Stimulated activated naive CD8-positive, alpha-beta T cell treated with anti-CD3 and anti-CD28 coated beads, Interleukin-15, Interleukin-2, amounts not matched to agents 100 ng/mL and 50 ng/mL, for 24 hours (primary cell): Measurements from ENCODE around the gene ERFE.
"Not testable (repeated sequence)": the region's sequence is repeated elsewhere in the genome, so short reads cannot be mapped to it uniquely, and the experiment has no call there.

Experiments
- H3K27ac Mint-ChIP-seq: one replicate; pipeline ENCODE4 v1.8.0; 2021; ENCODE audit warnings: mild to moderate bottlenecking, mixed read lengths
- H3K27me3 Mint-ChIP-seq: one replicate; pipeline ENCODE4 v1.8.0; 2021; ENCODE audit warnings: mixed read lengths
- H3K36me3 Mint-ChIP-seq: one replicate; pipeline ENCODE4 v1.8.0; 2021; ENCODE audit warnings: low read depth, mixed read lengths
- H3K4me1 Mint-ChIP-seq: one replicate; pipeline ENCODE4 v1.8.0; 2021; ENCODE audit warnings: low read depth, mixed read lengths
- H3K4me3 Mint-ChIP-seq: one replicate; pipeline ENCODE4 v1.8.0; 2021; ENCODE audit warnings: mild to moderate bottlenecking, mixed read lengths
- H3K9me3 Mint-ChIP-seq: one replicate; pipeline ENCODE4 v1.8.0; 2021; ENCODE audit warnings: mixed read lengths

Gene ERFE, protein sequence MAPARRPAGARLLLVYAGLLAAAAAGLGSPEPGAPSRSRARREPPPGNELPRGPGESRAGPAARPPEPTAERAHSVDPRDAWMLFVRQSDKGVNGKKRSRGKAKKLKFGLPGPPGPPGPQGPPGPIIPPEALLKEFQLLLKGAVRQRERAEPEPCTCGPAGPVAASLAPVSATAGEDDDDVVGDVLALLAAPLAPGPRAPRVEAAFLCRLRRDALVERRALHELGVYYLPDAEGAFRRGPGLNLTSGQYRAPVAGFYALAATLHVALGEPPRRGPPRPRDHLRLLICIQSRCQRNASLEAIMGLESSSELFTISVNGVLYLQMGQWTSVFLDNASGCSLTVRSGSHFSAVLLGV

DNA sequence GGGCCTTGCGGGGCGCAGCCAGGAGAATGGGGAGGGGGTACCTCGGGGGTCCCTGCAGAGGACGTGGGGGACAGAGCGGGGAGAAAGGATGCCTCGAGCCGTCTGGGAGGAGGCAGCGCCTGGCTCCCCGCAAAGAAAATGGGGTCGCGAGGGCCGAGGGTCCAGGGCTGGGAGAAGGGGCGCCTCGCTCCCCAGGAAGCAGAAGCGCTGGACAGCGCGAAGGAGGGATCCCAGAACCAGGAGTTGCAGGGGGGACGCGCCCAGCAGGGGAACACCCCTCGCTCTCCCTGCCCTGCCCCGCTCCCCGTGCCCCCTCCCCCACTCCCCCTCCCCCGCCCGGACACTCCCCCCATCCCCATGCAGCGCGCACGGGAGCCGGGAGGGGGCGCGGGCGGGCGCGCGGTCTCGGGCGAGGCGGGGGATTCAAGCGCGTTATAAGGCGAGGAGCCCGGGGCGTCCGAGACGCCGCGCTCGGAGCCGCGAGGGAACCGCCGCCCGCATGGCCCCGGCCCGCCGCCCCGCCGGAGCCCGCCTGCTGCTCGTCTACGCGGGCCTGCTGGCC lies at the start of gene ERFE:
TSS of gene ERFE (plus strand) at position 462 of the 562 bp plus-strand sequence. CDS start at position 500, 38 bp downstream.
- no peak within 1 kb of the TSS for H3K27ac Mint-ChIP-seq
- H3K4me1 Mint-ChIP-seq: peaks cover 8% of the 10 kb centered on the region
- H3K4me3 Mint-ChIP-seq: peak within 1 kb of the TSS; percentile 60
- H3K9me3 Mint-ChIP-seq: no peaks in the 10 kb centered on the region
- no peaks in the 10 kb centered on the region for H3K36me3 Mint-ChIP-seq
- peaks cover 15% of the 10 kb centered on the region for H3K27me3 Mint-ChIP-seq

DNA sequence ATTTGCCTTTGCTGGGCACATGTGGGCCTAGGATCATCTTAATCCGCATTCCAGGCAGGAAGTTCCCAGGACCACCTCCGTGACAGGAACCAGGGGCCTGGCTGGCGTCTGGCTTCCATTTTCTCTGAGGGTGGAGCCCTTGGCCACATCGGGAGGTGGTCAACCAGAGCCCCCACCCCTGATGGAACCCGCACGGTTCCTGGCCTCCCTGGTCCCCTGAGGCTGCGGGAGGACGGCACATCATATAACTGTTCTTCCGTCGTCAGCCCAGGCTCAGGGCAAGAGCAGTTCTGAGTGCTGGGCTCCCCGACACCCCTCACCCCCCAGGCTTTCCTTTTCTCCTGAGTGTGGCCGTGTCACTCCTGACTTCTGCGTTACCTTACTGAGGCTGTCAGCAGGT lies 45.2 kb upstream of the ERFE start:
- Mint-ChIP-seq H3K27ac (no peak overlapping the region), H3K4me1 (peaks cover 7% of the 10 kb centered on the region), H3K27me3 (no peaks in the 10 kb centered on the region), H3K4me3 (no peak overlapping the region), H3K36me3 (peaks cover 7% of the 10 kb centered on the region), H3K9me3 (peaks cover 9% of the 10 kb centered on the region)

DNA sequence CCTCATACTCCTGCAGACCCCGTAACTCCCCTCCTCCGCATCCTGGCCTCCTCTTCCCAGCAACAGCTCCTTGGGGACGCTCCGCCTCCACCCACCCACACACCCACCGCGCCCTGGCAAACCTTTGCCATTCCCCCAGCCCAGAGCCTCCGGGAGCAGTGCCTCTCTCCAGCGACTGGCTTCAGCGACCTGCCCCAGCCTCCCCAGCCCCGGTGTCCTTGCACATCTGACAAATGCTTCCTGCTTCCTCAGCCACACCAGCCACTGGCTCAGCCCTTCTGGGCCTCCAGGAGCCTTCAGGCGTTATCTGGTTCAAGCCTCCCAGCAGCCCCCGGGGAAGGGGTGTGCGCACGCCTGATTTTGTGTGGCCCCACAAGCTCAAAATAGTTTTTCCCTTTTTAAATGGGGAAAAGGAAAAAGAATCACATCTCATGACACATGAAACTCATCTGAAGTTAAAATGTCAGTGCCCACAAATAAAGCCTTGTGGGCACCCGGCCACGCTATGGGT lies 44.4 kb upstream of the ERFE start:
- H3K27me3 Mint-ChIP-seq: no peaks in the 10 kb centered on the region
- no peak overlapping the region for H3K4me3 Mint-ChIP-seq
- H3K9me3 Mint-ChIP-seq: peaks cover 9% of the 10 kb centered on the region
- peaks cover 3% of the 10 kb centered on the region for H3K4me1 Mint-ChIP-seq
- H3K27ac Mint-ChIP-seq: no peak overlapping the region
- H3K36me3 Mint-ChIP-seq: peaks cover 7% of the 10 kb centered on the region

DNA sequence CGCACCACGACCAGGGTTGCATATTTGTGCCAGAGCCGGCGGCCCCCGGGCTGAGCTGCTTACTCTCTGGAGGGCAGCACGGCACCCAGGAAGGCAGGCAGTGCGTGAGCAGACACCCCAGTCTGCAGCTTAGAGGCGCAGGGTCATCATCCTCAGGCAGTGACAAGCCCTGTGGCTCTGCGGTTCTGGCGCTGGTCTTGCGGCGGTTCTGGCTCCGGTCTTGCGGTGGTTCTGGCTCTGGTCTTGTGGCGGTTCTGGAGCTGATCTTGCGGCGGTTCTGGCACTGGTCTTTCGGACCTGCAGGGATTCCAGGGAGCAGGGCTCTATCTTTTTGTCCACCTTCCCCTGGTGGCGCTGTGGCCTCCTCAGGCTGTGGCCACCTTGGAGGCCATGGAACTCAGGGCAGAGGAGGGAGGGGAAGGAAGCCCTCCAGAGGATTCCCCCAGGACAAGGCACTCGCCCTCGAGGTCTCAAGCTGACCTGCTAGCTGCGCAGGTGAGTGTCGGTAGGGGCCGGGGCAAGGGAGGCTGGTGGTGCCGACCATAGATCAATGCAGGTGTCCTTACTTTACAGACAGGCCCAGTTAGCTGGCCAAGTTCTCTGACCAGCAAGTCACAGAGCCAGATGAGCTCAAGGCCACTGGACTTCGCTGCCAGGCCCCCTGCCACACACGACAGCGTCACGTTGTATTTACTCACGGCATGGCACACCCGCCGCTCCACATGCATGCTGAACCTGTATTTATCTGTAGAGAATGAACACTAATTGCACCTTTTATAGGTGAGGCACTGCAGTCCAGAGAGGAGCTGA lies 43.7 kb upstream of the ERFE start:
- Mint-ChIP-seq H3K27ac (no peak overlapping the region), H3K9me3 (peaks cover 9% of the 10 kb centered on the region), H3K4me1 (no peaks in the 10 kb centered on the region), H3K4me3 (no peak overlapping the region), H3K36me3 (peaks cover 7% of the 10 kb centered on the region), H3K27me3 (no peaks in the 10 kb centered on the region)

DNA sequence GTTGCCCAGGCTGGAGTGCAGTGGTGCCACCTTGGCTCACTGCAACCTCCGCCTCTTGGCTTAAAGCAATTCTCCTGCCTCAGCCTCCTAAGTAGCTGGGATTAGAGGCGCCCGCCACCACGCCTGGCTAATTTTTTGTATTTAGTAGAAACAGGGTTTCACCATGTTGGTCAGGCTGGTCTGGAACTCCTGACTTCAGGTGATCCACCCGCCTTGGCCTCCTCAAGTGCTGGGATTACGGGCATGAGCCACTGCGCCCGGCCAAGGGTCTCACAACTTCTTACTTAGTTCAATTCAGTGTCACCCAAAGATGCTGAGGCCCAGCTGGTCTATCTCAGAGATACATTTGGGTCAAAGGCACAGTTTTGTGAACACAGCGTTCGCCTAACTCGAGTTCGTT lies 43.1 kb upstream of the ERFE start:
- not testable (repeated sequence) for H3K27me3 Mint-ChIP-seq, H3K4me3 Mint-ChIP-seq, H3K27ac Mint-ChIP-seq, H3K4me1 Mint-ChIP-seq, H3K9me3 Mint-ChIP-seq, H3K36me3 Mint-ChIP-seq

DNA sequence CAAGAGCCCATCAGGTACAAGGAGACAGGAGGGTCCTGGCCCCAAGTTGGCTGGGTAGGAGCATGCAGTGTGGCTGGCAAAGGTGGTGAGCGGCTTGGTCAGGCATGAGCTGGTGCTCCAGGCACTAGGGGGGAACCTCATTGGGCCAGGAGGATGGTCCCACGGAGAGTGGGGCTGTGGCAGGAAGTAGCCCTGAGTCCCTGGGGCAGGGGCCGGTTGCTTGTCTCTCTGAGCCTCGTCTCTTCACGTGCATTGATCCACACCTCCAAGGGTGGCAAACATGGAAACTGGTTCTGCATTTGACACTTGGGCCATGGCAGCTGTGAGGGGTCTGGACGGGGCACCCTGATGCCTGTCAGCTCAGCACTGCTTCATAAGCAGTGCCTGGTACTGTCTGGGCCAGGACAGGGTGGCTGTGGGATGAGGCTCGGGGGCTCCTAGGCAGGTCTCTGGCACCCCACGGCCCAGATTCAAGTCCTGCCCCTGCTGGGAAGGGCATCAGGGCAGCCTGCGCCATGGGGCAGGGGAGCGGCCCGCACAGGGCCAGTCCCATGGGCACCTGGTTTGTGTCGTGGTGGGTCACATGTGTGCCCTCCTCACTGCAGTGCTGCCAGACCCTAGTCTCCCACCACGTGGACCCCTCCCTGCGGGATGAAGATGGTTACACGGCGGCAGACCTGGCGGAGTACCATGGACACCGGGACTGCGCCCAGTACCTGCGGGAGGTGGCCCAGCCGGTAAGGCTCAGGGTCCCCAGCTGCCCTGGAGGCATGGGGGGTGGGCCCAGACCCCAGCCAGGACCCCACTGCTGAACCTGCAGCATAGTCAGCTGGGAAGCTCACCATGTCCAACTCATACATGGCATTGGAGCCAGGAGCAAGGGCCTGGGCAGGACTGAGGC lies 42.2 kb upstream of the ERFE start:
- H3K9me3 Mint-ChIP-seq: peaks cover 9% of the 10 kb centered on the region
- no peak overlapping the region for H3K27ac Mint-ChIP-seq
- H3K4me1 Mint-ChIP-seq: no peaks in the 10 kb centered on the region
- peaks cover 7% of the 10 kb centered on the region for H3K36me3 Mint-ChIP-seq
- H3K4me3 Mint-ChIP-seq: no peak overlapping the region
- no peaks in the 10 kb centered on the region for H3K27me3 Mint-ChIP-seq

DNA sequence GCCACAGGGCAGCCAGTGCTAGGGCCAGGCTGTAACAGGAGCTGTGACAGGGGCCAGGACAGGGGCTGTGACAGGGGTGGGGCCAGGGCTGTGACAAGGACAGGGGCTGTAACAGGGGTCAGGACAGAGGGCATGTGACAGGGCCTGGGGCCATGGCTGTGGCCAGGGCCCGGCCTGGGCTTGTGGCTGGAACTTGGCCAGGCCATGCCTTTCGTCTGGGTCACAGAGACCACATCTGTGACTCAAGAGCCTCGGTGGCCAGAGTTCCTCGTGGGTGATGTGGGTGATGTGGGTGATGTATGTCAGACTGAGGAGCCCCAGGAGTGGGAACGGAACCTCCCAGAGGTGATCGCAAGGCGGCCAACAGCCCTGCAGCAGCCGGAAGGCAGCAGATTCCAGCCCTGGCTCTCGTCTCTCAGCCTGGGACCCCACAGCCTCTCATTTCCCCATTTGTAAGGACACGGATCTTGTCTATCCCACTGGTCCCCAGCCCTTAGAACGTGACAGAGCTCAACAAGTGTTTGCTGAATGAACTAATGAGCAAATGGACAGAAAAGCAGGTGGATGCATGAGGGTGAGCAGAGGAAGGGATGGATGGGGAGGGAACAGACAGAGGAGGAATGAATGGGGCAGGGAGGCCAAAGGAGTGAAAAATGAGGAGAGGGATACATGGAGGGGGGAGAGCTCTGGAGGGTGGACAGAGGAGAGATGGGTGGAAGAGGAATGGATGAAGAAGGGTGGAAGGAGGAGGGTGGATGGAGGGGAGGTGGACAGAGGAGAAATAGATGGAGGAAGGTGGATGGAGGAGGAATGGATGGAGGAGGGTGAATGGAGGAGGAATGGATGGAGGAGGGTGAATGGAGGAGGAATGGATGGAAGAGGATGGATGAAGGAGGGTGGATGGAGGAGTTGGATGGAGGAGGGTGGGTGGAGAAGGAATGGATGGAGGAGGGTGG lies 41.3 kb upstream of the ERFE start:
- Mint-ChIP-seq H3K27me3 (no peaks in the 10 kb centered on the region), H3K4me3 (no peak overlapping the region), H3K36me3 (peaks cover 7% of the 10 kb centered on the region), H3K9me3 (peaks cover 9% of the 10 kb centered on the region), H3K4me1 (no peaks in the 10 kb centered on the region), H3K27ac (no peak overlapping the region)

DNA sequence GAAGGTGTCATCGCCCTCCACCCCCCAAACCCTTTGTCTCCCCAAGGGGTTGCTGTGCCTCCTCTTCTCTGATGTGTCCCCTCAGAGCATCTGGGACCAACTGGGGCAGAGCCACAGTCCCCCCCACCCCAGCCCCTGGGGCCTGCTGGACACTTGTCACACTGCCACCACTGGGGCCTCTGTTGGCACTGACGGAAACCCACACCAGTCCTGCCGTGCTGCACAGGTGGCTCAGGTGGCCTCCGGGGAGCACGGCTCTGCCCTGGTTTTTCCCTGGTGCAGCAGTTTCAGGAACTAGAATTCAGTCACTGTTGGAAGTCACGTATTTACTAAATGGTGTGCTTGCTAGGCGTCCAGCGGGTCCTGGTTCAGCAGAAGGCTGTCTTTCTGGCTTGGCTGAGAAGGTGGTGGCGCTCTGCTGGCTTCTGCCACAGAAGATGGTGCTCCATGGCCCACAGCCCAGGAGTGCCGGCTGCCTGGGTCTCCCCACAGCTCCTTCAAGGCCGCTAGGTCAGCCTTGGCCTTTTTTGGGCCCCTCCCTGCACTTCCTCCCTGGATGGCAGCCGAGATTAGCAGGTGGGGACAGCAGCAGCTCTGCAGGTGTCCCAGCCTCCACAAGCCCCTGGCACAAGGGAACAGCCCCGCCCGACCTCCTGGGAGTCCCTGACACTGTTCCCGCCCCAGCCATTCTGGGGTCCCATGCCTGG lies 38.9 kb upstream of the ERFE start:
- no peaks in the 10 kb centered on the region for H3K36me3 Mint-ChIP-seq
- H3K9me3 Mint-ChIP-seq: no peaks in the 10 kb centered on the region
- H3K4me1 Mint-ChIP-seq: no peaks in the 10 kb centered on the region
- H3K4me3 Mint-ChIP-seq: no peak overlapping the region
- no peaks in the 10 kb centered on the region for H3K27me3 Mint-ChIP-seq
- no peak overlapping the region for H3K27ac Mint-ChIP-seq

DNA sequence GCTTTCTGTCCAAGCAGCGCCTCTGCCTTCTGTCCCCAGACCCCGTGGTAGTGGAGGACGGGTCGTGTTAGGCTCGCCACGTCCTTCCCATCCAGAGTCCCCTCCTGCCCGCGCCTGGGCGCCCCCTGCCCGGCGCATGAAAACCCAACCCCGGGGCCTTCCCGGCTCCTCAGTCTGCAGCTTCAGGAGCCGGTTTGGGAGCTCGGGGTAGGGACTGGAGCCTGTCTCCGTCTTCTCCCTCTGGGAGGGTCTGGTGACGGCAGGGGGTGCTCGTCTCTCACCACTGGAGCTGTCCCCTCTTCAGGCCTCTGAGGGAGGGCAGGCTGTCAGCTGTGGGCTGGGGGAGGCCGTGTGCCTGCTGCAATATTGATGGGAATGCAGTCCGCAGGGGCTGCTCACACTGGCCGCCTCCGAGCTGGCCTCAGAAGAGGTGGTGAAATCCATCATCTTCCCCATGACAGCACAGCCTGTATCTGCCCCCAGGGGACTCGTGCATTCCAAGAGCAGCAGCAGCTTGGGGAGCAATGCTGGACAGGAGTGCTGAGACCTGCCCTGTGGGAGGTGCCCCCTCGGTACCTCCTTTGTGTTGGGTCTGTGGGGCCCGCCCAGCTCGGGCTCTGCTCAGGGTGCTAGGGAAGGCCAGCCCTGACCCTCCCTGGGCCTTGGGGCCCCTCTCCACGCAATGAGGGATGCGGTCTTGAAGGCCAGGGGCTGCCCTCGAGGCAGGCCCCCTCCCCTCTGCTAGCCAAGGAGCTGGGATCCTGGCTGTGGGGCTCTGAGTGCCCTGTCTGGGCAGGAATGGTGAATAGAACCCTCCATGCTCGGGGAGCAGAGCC lies 38.1 kb upstream of the ERFE start:
- no peaks in the 10 kb centered on the region for H3K36me3 Mint-ChIP-seq

DNA sequence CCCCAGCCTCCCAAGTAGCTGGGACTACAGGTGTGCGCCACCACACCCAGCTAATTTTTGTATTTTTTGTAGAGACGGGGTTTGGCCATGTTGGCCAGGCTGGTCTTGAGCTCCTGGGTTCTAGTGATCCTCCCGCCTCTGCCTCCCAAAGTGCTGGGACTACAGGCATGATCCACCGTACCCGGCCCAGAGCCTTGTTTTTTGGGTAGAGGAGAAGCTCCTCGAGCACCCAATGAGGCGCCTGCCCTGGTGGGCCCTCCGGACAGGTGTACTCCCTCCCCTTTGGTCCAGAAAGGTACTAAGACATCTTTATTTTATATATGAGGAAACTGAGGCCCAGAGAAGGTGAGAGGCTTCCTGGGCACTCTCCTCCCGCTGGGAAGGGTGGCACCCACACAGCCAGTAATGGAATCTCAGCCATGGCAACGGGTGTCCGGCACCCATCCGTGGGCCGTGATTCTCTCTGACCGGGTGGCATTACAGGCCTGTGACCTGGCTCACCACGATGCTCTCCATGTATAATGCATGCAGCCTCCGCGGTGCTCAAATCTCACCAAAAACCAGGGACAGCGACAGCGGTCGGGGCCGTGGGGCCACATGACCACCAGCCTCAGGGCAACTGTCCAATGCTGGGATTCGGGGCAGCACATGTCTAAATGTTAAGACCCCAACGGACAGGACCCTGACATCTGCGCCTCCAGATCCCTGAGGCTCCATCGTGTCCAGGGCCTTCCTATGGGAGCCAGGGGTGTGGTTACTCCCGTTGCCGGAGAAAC lies 37.1 kb upstream of the ERFE start:
- no peak overlapping the region for H3K27ac Mint-ChIP-seq
- no peaks in the 10 kb centered on the region for H3K9me3 Mint-ChIP-seq
- no peaks in the 10 kb centered on the region for H3K27me3 Mint-ChIP-seq
- H3K36me3 Mint-ChIP-seq: no peaks in the 10 kb centered on the region
- H3K4me1 Mint-ChIP-seq: no peaks in the 10 kb centered on the region
- no peak overlapping the region for H3K4me3 Mint-ChIP-seq

More for the DNA sequence above, 38.1 kb upstream of the ERFE start:
- Mint-ChIP-seq H3K27ac (no peak overlapping the region), H3K27me3 (no peaks in the 10 kb centered on the region), H3K9me3 (no peaks in the 10 kb centered on the region), H3K4me3 (no peak overlapping the region), H3K4me1 (no peaks in the 10 kb centered on the region)

DNA sequence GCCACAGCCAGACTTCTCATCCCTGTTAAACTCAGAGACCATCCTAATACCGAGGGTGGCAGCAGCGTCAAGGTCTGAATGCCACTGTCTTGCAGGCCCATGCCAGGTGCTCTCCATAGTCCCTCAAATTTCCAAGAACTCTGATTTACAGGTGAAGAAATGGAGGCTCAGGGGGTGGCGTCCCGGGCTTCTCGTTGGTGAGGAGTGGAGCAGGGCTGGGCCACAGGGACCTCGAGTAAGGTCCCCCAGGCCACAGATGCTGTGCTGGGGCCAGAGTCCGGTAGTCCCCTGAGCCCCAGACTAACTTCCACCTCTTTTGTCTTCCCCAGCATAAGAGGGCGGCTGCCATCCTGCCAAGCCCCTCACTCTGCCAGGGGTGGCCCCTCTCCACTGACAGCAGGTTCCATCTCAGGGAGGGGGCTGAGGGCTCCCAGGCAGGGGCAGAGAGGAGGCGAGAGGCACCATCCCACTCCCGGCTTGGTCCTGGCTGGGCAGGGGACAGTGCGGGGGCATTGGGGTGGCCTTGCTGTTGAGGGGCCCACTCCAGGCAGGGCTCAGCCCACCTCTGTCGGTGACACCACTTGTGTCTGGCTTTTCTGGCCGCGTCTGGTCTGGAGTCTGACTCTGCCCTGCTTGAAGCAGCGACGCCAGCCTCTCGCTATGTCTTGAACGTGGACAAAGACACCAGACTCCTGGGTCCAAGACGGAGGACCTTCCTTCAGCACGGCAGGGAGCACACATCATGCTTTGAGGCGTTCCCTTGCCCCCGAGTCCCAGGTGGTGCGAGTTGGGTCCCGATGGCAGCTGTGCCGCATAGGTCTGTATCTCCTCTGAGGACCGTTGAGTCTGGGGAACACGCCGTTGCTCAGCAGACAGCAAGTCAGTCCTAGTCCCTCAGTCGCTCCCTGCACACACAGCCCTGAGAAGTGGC lies 36.2 kb upstream of the ERFE start:
- Mint-ChIP-seq H3K4me1 (no peaks in the 10 kb centered on the region), H3K27me3 (no peaks in the 10 kb centered on the region), H3K36me3 (no peaks in the 10 kb centered on the region), H3K4me3 (no peak overlapping the region), H3K9me3 (no peaks in the 10 kb centered on the region), H3K27ac (no peak overlapping the region)
